Activated naive CD8-positive, alpha-beta T cell treated with anti-CD3 and anti-CD28 coated beads, Interleukin-2, amount 10 ng/mL, durations not matched to agents 7 days and 5 days (primary cell): Measurements from ENCODE around the gene GLB1L. TPM values are rescaled to one million over a fixed set of nuclear protein-coding genes. Genes with fewer than 3 reads are reported as not detected.

Source experiments
- ATAC-seq: fragments of 150-1000 bp; cut with Tn5 transposase; one replicate; pipeline ENCODE4 v1.10.0; 2021; ENCODE audit warnings: low read depth, moderate library complexity
- POLR2A ChIA-PET: fragments of 350-600 bp; sonication (Branson Sonifier 250); formaldehyde crosslinking; loops from one replicate; lab custom pipeline; 2021; ENCODE audit warnings: antibody characterized with exemption; lab: Charles Lee
- DNase-seq: peaks from one replicate; pipeline ENCODE4 v3.0.0; 2021
- H3K27ac Mint-ChIP-seq: one replicate; pipeline ENCODE4 v1.8.0; 2022; ENCODE audit warnings: mild to moderate bottlenecking, mixed read lengths
- H3K27me3 Mint-ChIP-seq: one replicate; pipeline ENCODE4 v1.8.0; 2022; ENCODE audit warnings: mild to moderate bottlenecking, moderate library complexity, mixed read lengths
- H3K36me3 Mint-ChIP-seq: one replicate; pipeline ENCODE4 v1.8.0; 2021; ENCODE audit warnings: mild to moderate bottlenecking, mixed read lengths
- H3K4me1 Mint-ChIP-seq: one replicate; pipeline ENCODE4 v1.8.0; 2021; ENCODE audit warnings: mixed read lengths
- H3K4me3 Mint-ChIP-seq: one replicate; pipeline ENCODE4 v1.8.0; 2022; ENCODE audit warnings: mild to moderate bottlenecking, moderate library complexity, mixed read lengths
- H3K9me3 Mint-ChIP-seq: one replicate; pipeline ENCODE4 v1.8.0; 2021; ENCODE audit warnings: mixed read lengths
- total RNA-seq, 2 experiments: library from RNA; stranded (reverse); gene quantifications; one replicate each; pipeline ENCODE4 v1.2.3, GENCODE V29; 2021

Gene GLB1L
- total RNA-seq, 2 experiments from 2014 or later, result 3.3 to 4.1 TPM

DNA sequence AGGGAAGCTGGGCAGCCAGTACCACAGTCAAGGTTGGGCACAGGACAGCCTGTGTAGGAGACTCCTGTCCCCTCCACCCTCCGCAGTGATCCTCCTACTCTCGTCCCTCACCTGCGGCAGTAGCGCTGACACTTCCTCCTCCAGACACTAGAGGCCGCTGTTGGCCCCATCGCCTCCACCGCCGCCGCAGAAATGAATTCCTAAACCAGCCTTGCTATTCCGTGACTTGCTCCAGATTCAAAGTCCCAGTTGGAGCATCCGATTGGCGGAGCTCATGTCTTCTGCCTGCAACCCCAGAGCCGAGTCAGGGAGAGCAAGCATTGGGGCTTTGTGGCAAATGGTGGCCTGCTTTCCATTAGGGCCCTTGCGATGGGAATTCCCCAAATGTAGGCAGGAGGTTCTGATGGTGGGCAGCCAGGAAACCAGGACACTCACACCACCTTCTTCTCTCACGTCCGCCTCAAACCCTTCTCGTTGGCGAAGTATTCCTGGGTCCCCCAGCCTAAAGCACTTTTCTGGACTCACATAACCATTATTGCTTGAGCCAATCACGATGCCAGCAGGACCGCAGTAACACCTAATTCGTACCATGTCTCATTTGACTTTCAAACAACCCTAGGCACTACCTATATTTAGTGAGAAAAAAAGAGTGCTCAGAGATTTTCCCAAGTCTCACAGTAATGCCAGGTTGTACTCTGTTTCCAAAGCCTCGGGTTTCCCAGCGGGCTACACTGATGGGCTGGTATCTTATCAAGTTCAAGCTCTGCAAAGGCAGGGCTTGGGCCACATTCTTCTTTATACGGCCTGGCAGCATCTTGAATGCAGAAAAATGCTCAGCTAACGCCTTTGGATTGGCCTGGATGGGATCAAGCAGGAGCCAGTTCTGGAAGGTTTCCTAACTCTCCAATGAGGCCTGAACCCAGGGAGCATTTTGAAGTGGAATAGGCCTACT lies 32.7 kb upstream of the GLB1L start:
- peaks cover 4% of the 10 kb centered on the region for H3K27me3 Mint-ChIP-seq
- POLR2A ChIA-PET, result interaction anchor here (1.3 to 5.5 kb wide), 8 partner anchors 8 to 119 kb away, joined by 3 to 66 read pairs (median 14); partner anchors contain the start of genes ANKZF1, ATG9A, GLB1L and STK16
- DNase-seq (peak; percentile 81), ATAC-seq (no peak)
- H3K4me1 Mint-ChIP-seq, result peaks cover 43% of the 10 kb centered on the region
- peak overlapping the region; percentile 98 for H3K4me3 Mint-ChIP-seq
- H3K27ac Mint-ChIP-seq, result peak overlapping the region; percentile 97
- H3K9me3 Mint-ChIP-seq, result no peaks in the 10 kb centered on the region
- H3K36me3 Mint-ChIP-seq, result peaks cover 5% of the 10 kb centered on the region

DNA sequence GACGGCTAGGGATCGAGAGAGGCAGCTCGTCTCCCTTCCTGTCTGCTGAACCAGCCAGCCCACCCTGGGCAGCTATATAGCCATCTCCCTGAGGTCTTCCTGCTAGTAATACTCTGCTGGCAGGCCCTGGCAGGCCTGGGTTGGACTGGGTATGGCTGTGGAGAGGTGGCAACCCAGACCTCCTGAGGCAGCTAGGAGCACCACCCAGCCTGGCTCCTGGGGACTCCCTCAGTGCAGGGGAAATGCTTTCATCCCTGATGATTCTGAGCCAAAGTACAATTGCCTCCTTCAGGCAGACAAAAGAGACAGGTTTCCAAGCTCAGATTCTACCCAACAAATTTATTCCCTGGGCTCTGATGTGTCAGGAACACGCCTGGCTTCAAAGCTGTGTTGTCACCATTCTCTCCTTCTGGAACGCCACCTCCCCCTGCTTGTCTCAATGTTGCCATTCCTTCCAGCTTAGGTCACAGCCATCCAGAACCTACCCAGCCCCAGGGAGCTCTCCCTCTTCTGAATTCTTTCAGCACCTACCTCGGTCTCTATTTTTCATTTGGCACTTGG lies 29.2 kb upstream of the GLB1L start:
- peaks cover 23% of the 10 kb centered on the region for H3K4me1 Mint-ChIP-seq
- POLR2A ChIA-PET, result interaction anchor here (0.8 kb wide), 1 partner anchor 20 kb away, joined by 3 read pairs; no protein-coding TSS in a partner anchor
- peaks cover 6% of the 10 kb centered on the region for H3K27me3 Mint-ChIP-seq
- H3K4me3 Mint-ChIP-seq, result no peak overlapping the region
- H3K9me3 Mint-ChIP-seq, result no peaks in the 10 kb centered on the region
- ATAC-seq, result no peak
- H3K36me3 Mint-ChIP-seq, result no peaks in the 10 kb centered on the region
- no peak overlapping the region for H3K27ac Mint-ChIP-seq
- no peak for DNase-seq

DNA sequence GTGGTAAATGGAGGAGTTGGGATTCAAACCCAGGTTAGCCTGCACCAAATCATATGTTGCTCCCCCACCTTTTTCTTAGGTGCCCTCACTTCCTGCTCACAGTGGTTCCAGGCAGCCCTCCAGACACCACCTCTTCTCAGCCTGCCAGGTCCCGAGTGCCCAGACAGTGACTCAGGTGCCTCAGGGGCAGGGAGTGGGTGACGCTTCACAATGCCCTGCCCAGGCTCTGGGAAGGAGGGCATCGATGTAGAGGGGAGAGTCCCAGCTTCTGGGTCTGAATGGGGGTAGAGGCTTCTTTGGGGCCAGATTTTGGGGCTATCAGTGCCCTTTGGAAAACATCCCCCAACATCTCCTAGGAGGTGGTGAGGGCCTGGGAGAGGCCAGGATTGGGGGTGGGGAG lies 28.7 kb upstream of the GLB1L start:
- Mint-ChIP-seq H3K4me3 (no peak overlapping the region), H3K9me3 (no peaks in the 10 kb centered on the region), H3K4me1 (peaks cover 22% of the 10 kb centered on the region), H3K27ac (no peak overlapping the region), H3K36me3 (no peaks in the 10 kb centered on the region), H3K27me3 (peaks cover 6% of the 10 kb centered on the region)
- DNase-seq (no peak), ATAC-seq (no peak)
- POLR2A ChIA-PET, result interaction anchor here (0.8 kb wide), 1 partner anchor 19 kb away, joined by 3 read pairs; no protein-coding TSS in a partner anchor

DNA sequence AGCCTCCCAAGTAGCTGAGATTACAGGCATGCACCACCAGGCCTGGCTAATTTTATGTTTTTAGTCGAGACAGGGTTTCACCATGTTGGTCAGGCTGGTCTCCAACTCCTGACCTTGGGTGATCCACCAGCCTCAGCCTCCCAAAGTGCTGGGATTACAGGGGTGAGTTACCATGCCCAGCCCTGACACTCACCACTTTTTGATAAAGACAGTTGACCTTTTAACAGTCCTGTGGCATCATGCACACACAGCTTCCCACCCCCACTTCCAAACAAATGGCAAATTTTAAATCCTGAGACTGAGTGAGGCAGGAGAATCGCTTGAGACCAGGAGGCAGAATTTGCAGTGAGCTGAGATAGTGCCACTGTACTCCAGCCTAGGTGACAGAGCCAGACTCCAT lies 27.8 kb upstream of the GLB1L start:
- Mint-ChIP-seq H3K27me3 (peaks cover 6% of the 10 kb centered on the region), H3K9me3 (no peaks in the 10 kb centered on the region), H3K4me1 (peaks cover 13% of the 10 kb centered on the region), H3K4me3 (no peak overlapping the region), H3K36me3 (no peaks in the 10 kb centered on the region), H3K27ac (no peak overlapping the region)
- DNase-seq (no peak), ATAC-seq (no peak)
- POLR2A ChIA-PET, result no interaction called here

DNA sequence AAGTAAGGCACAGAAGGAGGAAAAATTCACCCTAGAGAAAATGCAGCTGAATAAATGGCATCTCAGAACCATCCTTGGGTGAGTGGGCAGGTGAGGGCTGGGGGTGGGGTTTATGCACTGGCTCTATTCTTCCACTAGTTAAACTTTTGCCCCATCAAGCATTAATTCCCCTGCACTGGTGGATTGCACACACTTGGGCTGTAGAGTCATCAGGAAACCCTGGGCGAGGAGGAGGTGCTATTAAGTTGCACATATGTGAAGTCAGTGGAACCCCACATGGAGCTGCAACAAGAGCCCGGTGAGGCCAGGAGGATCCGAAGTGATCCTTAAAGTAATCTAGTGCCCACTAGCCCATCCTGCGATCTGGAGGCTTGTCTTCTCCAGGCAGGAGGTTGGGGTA lies 27.1 kb upstream of the GLB1L start:
- no peak for ATAC-seq
- no peaks in the 10 kb centered on the region for H3K9me3 Mint-ChIP-seq
- peaks cover 6% of the 10 kb centered on the region for H3K27me3 Mint-ChIP-seq
- H3K4me1 Mint-ChIP-seq, result peaks cover 7% of the 10 kb centered on the region
- no peak overlapping the region for H3K4me3 Mint-ChIP-seq
- H3K27ac Mint-ChIP-seq, result no peak overlapping the region
- POLR2A ChIA-PET, result no interaction called here
- H3K36me3 Mint-ChIP-seq, result no peaks in the 10 kb centered on the region
- DNase-seq, result no peak

DNA sequence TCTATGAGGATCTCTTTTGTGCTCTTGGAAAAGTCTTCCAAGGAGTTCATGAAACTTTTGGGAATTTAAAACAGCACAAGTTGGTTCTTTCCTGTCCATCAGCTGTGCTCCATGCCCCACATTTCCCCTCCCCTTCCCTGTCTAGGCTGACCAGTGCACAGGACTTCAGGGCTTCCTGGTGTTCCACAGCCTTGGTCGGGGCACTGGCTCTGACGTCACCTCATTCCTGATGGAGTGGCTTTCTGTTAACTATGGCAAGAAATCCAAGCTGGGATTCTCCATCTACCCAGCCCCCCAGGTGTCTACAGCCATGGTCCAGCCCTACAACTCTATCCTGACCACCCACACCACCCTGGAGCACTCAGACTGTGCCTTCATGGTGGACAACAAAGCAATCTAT lies 25.8 kb upstream of the GLB1L start:
- Mint-ChIP-seq H3K36me3 (no peaks in the 10 kb centered on the region), H3K9me3 (no peaks in the 10 kb centered on the region), H3K4me3 (no peak overlapping the region), H3K27ac (no peak overlapping the region), H3K27me3 (peaks cover 6% of the 10 kb centered on the region), H3K4me1 (peaks cover 6% of the 10 kb centered on the region)
- no peak for DNase-seq
- ATAC-seq, result no peak
- POLR2A ChIA-PET, result no interaction called here

DNA sequence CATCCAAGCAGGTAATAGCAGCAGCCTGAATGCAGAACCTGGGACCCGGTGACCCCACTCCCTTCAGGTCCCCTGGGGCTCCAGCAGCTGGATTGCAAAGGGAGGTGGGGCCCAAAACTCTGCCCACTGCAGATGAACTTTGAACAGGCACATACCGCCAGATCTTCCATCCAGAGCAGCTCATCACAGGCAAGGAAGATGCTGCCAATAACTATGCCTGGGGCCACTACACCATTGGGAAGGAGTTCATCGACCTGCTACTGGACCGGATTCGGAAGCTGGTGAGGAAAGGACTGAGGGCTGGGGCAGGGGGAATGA lies 24.8 kb upstream of the GLB1L start:
- no peaks in the 10 kb centered on the region for H3K9me3 Mint-ChIP-seq
- H3K27ac Mint-ChIP-seq, result no peak overlapping the region
- H3K27me3 Mint-ChIP-seq, result peaks cover 6% of the 10 kb centered on the region
- no peak for DNase-seq
- no peak for ATAC-seq
- H3K36me3 Mint-ChIP-seq, result no peaks in the 10 kb centered on the region
- POLR2A ChIA-PET, result interaction anchor here (0.7 kb wide), 1 partner anchor 9 kb away, joined by 3 read pairs; the partner anchor contains the start of gene DNAJB2
- no peak overlapping the region for H3K4me3 Mint-ChIP-seq
- peaks cover 6% of the 10 kb centered on the region for H3K4me1 Mint-ChIP-seq

DNA sequence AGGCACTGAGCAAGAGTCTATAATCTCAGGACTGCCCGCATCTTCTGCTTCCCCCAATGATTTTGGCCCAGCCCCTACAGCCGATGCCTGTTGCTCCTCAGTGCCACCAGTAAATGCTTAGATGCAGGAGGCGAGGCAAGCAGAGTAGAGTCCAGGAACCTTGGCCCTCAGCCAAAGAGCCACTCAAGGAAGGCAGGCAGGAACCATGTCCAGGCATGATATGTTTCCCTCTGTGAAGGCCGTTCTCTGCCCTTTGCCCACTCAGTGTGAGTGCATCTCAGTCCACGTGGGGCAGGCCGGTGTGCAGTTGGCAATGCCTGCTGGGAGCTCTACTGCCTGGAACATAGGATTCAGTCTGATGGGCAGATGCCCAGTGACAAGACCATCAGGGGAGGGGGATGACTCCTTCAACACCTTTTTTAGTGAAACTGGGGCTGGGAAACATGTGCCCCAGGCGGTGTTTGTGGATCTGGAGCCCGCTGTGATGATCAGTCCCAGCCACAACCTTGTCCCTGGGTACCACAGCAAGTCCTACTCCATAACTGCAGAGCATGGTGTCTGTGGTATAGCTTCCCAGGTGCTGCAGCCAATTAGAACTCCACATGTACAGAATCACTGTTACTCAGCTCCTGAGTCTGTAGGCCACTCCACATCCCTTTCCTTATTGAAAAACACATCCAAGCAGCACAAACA lies 24.3 kb upstream of the GLB1L start:
- no peak for ATAC-seq
- no peak overlapping the region for H3K27ac Mint-ChIP-seq
- H3K27me3 Mint-ChIP-seq, result peaks cover 2% of the 10 kb centered on the region
- POLR2A ChIA-PET, result interaction anchor here (0.6 to 0.7 kb wide), 2 partner anchors 9 to 16 kb away, joined by 3 read pairs; partner anchors contain the start of genes DNAJB2 and TUBA4B
- H3K36me3 Mint-ChIP-seq, result no peaks in the 10 kb centered on the region
- no peak for DNase-seq
- peaks cover 6% of the 10 kb centered on the region for H3K4me1 Mint-ChIP-seq
- H3K4me3 Mint-ChIP-seq, result no peak overlapping the region
- no peaks in the 10 kb centered on the region for H3K9me3 Mint-ChIP-seq

DNA sequence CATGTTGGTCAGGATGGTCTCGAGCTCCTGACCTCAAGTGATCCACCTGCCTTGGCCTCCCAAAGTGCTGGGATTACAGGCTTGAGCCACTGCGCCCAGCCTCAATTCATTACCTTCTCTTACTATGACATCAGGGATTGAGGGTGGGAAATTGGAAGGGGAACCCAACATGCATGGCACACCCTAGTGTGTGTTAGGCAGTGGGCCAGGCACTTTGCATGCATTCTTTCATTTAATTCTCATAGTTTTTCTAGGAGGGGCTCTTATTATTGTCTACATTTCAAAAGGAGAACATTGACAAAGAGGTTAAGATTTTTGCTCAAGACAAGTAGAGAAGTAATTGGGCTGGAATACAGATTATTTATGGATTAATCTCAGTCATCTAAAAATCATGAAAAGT lies 23.1 kb upstream of the GLB1L start:
- POLR2A ChIA-PET, result no interaction called here
- Mint-ChIP-seq H3K27ac (no peak overlapping the region), H3K27me3 (peaks cover 2% of the 10 kb centered on the region), H3K4me1 (peaks cover 1% of the 10 kb centered on the region), H3K36me3 (no peaks in the 10 kb centered on the region), H3K9me3 (no peaks in the 10 kb centered on the region), H3K4me3 (no peak overlapping the region)
- DNase-seq (no peak), ATAC-seq (no peak)

DNA sequence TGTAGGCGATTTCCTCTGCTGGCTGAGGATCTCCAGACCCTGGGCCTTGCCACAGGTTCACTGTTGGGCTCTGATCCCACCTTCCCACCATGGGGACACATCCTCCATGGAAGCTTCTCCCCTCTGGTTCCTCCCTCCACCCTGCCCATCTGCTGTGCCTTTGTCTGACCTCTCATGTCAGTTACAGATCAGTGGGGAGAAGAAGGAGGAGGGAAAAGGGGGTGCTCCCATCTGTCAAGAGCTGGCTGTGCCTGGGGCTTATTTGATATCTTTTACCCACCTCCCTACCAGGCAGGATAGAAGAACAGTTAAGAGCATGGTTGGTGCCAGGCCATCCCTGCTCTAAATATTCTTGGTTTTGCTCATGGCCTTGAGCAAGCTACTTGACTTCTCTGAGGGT lies 21.6 kb upstream of the GLB1L start:
- Mint-ChIP-seq H3K4me3 (no peak overlapping the region), H3K27ac (no peak overlapping the region), H3K36me3 (no peaks in the 10 kb centered on the region), H3K27me3 (peaks cover 2% of the 10 kb centered on the region), H3K9me3 (no peaks in the 10 kb centered on the region), H3K4me1 (peaks cover 1% of the 10 kb centered on the region)
- DNase-seq (no peak), ATAC-seq (no peak)
- POLR2A ChIA-PET, result interaction anchor here (1.7 kb wide), 1 partner anchor 18 kb away, joined by 4 read pairs; no protein-coding TSS in a partner anchor

DNA sequence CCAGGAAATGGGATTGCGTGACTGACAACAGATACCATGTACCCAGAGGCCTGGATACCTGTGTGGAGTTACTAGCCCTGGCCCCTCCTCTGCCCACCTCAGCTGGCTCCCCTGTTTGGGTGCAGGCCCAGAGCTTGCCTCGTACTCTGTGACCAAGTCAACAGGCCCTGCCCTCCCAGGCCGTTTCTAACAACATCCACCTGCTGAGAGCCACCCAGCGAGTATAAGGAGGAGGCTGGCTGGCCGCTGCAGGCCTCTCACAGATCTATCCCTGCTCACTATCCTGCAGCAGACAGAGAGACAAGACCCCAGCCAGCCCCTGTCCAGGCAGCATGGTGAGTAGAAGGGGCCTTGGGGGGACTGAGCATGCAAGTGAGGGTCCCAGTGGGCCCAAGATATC lies 21.0 kb upstream of the GLB1L start:
- Mint-ChIP-seq H3K4me1 (peaks cover 2% of the 10 kb centered on the region), H3K4me3 (no peak overlapping the region), H3K36me3 (no peaks in the 10 kb centered on the region), H3K27ac (peak overlapping the region; percentile 44), H3K9me3 (no peaks in the 10 kb centered on the region), H3K27me3 (no peaks in the 10 kb centered on the region)
- no peak for DNase-seq
- no peak for ATAC-seq
- POLR2A ChIA-PET, result interaction anchor here (1.7 kb wide), 1 partner anchor 17 kb away, joined by 4 read pairs; no protein-coding TSS in a partner anchor

DNA sequence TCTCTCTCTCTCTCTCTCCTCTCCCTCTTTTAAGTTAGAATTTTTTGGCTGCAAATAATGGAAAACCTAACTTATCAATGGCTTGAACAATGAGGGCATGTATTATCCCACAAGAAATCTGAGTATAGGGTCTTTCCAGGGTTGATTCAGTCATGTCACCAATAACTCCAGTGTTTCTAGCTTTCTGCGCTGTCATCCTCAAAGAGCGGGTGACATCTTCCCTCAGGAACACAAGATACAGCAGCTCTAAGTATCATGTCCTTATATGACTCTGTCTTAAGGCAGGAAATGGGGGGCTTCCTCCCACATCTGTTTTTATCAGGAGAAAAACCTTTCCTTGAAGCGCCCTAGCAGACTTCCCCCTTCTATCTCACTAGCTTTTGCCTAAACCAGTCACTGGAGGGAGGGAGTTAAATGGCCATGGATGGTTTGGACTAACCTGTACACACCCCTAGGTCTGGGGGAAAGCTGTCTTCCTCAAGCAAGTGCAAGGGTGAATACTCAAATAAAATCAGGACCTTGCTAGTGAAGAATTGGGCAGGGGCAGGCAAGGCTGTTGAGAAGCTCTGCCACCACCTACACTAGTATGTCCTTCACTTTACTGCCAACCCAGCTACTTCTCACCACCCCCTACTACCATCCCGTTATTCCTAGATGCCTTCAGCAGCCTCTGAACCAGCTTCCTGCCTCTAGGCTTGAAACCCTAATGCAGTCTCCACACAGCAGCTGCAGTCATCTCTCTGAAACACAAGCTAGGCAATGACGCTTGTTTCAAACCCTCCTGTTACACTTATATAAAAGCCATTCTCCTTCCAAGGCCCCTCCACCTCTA lies 16.0 kb upstream of the GLB1L start:
- POLR2A ChIA-PET, result interaction anchor here (0.8 to 1.9 kb wide), 4 partner anchors 8 to 61 kb away, joined by 3 to 11 read pairs (median 4); partner anchors contain the start of genes GLB1L, STK16, TUBA4A and TUBA4B
- Mint-ChIP-seq H3K9me3 (no peaks in the 10 kb centered on the region), H3K27ac (no peak overlapping the region), H3K4me3 (no peak overlapping the region), H3K36me3 (no peaks in the 10 kb centered on the region), H3K4me1 (peaks cover 6% of the 10 kb centered on the region), H3K27me3 (peaks cover 11% of the 10 kb centered on the region)
- no peak for DNase-seq
- no peak for ATAC-seq
